ENCODE measurements around the gene DDX51. TPM values are rescaled to one million over a fixed set of nuclear protein-coding genes. Genes with fewer than 3 reads are reported as not detected.

DDX51 gene
- total RNA-seq, 1 experiment from 2014 or later: 16.2 TPM

GRCh38 chr12:132188451-132188901 lies 44.4 kb upstream of the DDX51 start:
- CTCF ChIA-PET: no interaction called here
- no peaks in the 10 kb centered on the region for H3K36me3 ChIP-seq (ENCODE audit: low read depth)
- H3K4me1 ChIP-seq (replicated peaks; ENCODE audit: insufficient read depth): no peaks in the 10 kb centered on the region
- no peak overlapping the region for H3K27ac ChIP-seq
- H3K9me2 ChIP-seq (ENCODE audit: insufficient read depth): no peaks in the 10 kb centered on the region
- no peaks in the 10 kb centered on the region for H3F3A ChIP-seq (ENCODE audit: insufficient read depth, low read depth)
- intact Hi-C loops (cut with micrococcal nuclease; ENCODE audit: unreplicated experiment): no loop called here
- H3K27me3 ChIP-seq (ENCODE audit: insufficient read depth, low read depth): peaks cover 100% of the 10 kb centered on the region
- TF ChIP-seq EZH2 (IDR thresholded peaks at IDR 0.05; ENCODE audit: low read depth) (no peak), CTCF (conservative IDR thresholded peaks at IDR 0.05) (no peak)
- H3K4me2 ChIP-seq: no peak overlapping the region
- H3K9me3 ChIP-seq (ENCODE audit: insufficient read depth, low read depth): no peaks in the 10 kb centered on the region
- no peaks in the 10 kb centered on the region for H4K20me1 ChIP-seq (ENCODE audit: insufficient read depth)
- no TSS peak for BruUV-seq (replicated peaks)
- H3K4me3 ChIP-seq: no peak overlapping the region
- POLR2A ChIA-PET (ENCODE audit: unreplicated experiment): no interaction called here
- no peak for DNase-seq
- H3K79me2 ChIP-seq (ENCODE audit: low read depth): no peaks in the 10 kb centered on the region
- H2AFZ ChIP-seq: no peak overlapping the region

- Histone ChIP-seq H3K4me3 (no peak overlapping the region), H3K27me3 (ENCODE audit: insufficient read depth, low read depth) (peaks cover 100% of the 10 kb centered on the region), H3K9me3 (ENCODE audit: insufficient read depth, low read depth) (no peaks in the 10 kb centered on the region), H4K20me1 (ENCODE audit: insufficient read depth) (no peaks in the 10 kb centered on the region), H3K79me2 (ENCODE audit: low read depth) (no peaks in the 10 kb centered on the region), H3F3A (ENCODE audit: insufficient read depth, low read depth) (no peaks in the 10 kb centered on the region), H3K36me3 (ENCODE audit: low read depth) (no peaks in the 10 kb centered on the region), H3K27ac (no peak overlapping the region), H3K4me1 (replicated peaks; ENCODE audit: insufficient read depth) (no peaks in the 10 kb centered on the region), H3K9me2 (ENCODE audit: insufficient read depth) (no peaks in the 10 kb centered on the region), H2AFZ (no peak overlapping the region), H3K4me2 (no peak overlapping the region)
- CTCF ChIA-PET: no interaction called here
- TF ChIP-seq CTCF (conservative IDR thresholded peaks at IDR 0.05): no peak
- TF ChIP-seq EZH2 (IDR thresholded peaks at IDR 0.05; ENCODE audit: low read depth): no peak
- no TSS peak for BruUV-seq (replicated peaks)
- intact Hi-C loops (cut with micrococcal nuclease; ENCODE audit: unreplicated experiment): no loop called here
- no peak for DNase-seq
- POLR2A ChIA-PET (ENCODE audit: unreplicated experiment): no interaction called here
Observed at GRCh38 chr12:132187646-132188450, 43.7 kb upstream of the DDX51 start.

- Histone ChIP-seq H4K20me1 (ENCODE audit: insufficient read depth) (no peaks in the 10 kb centered on the region), H3K79me2 (ENCODE audit: low read depth) (no peaks in the 10 kb centered on the region), H3K4me3 (no peak overlapping the region), H3K36me3 (ENCODE audit: low read depth) (no peaks in the 10 kb centered on the region), H3K4me2 (no peak overlapping the region), H3K27ac (no peak overlapping the region), H3K4me1 (replicated peaks; ENCODE audit: insufficient read depth) (no peaks in the 10 kb centered on the region), H3K27me3 (ENCODE audit: insufficient read depth, low read depth) (peaks cover 100% of the 10 kb centered on the region), H3K9me3 (ENCODE audit: insufficient read depth, low read depth) (no peaks in the 10 kb centered on the region), H2AFZ (no peak overlapping the region), H3F3A (ENCODE audit: insufficient read depth, low read depth) (no peaks in the 10 kb centered on the region), H3K9me2 (ENCODE audit: insufficient read depth) (no peaks in the 10 kb centered on the region)
- CTCF ChIA-PET: no interaction called here
- DNase-seq: no peak
- POLR2A ChIA-PET (ENCODE audit: unreplicated experiment): no interaction called here
- TF ChIP-seq CTCF (conservative IDR thresholded peaks at IDR 0.05) (no peak), EZH2 (IDR thresholded peaks at IDR 0.05; ENCODE audit: low read depth) (no peak)
- intact Hi-C loops (cut with micrococcal nuclease; ENCODE audit: unreplicated experiment): no loop called here
- no TSS peak for BruUV-seq (replicated peaks)
Observed at GRCh38 chr12:132186857-132187620, 42.9 kb upstream of the DDX51 start.

Data from PC-9 (cell line).